OCI-LY1 (cell line): ENCODE data around the gene LRRC45.

Experiments used
- CTCF ChIP-seq: fragments of 200-600 bp; sonication (generic), shearing (Covaris generic); IDR thresholded peaks from 2 replicates; pipeline ENCODE4 v1.5.1; 2017; ENCODE audit warnings: mild to moderate bottlenecking, antibody characterized with exemption, low read length, moderate library complexity, mixed read lengths
- EZH2 ChIP-seq: fragments of 200-600 bp; sonication (generic), shearing (Covaris generic); IDR thresholded peaks from 2 replicates; pipeline ENCODE4 v1.8.0; 2017; ENCODE audit warnings: borderline replicate concordance, mixed run types, mild to moderate bottlenecking, antibody characterized with exemption, low read length, moderate library complexity, mixed read lengths

- TF ChIP-seq CTCF (peak; percentile 83), EZH2 (no peak)
Observed at GRCh38 chr17:82021107-82021899, 1.8 kb upstream of the LRRC45 start.
